HK-2 (cell line): Measurements from ENCODE around the gene CYB5RL.

Experiments used
- DNase-seq: peaks from one replicate; pipeline ENCODE4 v3.0.0-alpha.2; 2018; ENCODE audit not compliant: unreplicated experiment

Gene CYB5RL

DNA sequence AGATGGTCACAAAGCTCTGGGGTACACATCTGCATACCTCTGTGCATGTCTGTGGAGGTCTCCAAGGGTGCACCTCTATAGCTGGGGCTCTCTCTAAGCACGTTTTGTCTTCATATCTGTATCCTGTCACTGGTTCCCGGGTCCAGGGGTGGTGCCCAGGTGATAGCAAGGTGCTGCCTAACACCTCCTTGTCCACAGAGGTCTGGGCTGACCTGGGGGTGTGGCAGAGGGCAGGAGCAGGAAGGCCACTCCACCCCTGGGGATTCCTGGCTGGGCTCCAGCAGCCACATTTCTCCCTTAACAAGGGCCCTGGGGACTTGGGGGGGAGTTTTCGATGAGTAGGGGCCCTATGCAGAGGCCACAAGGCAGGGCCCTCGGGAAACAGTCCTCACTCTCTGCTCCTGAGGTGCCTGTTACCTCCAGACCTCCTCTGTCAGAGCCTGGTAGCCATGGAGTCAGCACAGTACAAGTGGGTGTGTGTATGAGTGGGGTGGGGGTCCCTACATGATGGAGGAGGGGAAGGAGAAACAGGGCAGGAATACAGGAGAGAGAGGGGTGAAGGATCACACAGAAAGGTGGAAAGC lies 40.0 kb downstream of the CYB5RL start:
- DNase-seq: no peak

DNA sequence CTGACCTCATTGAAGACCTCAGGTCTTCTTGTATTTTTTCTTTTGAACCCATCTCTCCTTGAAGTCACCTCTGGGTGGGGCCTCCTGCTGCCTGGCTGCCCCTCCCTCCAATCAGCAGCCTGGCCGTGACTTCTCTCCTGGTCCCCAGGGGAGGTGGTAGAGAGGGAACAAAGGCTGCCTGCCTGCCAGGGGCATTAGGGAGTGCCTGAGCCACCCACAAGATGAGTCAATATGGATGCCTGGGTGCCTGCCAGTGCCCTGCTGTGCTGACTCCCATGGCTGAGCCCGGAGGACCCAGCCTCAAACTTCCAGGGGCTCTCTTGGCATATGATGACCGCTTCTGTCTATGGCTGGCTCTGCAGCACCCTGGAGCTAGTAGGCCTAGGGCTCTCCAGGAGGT lies 41.8 kb downstream of the CYB5RL start:
- DNase-seq: no peak

DNA sequence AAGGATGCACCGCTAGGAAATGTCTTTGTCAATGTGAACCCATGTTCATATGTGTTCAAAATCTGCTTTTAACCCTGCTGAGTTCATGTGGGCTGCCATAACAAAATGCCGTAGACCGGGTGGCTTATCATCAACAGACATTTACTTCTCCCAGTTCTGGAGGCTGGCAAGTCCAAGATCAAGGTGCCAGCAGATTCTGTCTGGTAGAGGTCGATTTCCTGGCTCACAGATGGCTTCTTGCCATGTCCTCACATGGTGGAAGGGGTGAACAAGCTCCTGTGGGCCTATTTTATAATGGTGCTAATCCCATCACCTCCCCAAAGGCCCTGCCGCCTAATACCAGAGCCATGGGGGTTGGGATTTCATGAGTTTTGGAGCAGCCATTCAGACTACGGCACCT lies 42.4 kb downstream of the CYB5RL start:
- DNase-seq: no peak

- no peak for DNase-seq
These were observed 42.8 kb downstream of the CYB5RL start for GRCh38 chr1:54156986-54157385.

GRCh38 chr1:54156201-54156600 lies 43.6 kb downstream of the CYB5RL start:
- DNase-seq: no peak

GRCh38 chr1:54153535-54154439 lies 46.0 kb downstream of the CYB5RL start:
- peak; percentile 20 for DNase-seq

GRCh38 chr1:54152696-54153095 lies 47.1 kb downstream of the CYB5RL start, which contains the start of gene CDCP2:
CDCP2 (minus strand) TSS chr1:54153000; CDS start chr1:54152922, 78 bp downstream.
- DNase-seq: no peak

- DNase-seq: no peak
These were observed 48.8 kb downstream of the CYB5RL start for GRCh38 chr1:54151013-54151412.
